ENCODE data around the gene SMAD2. TPM values are rescaled to one million over a fixed set of nuclear protein-coding genes. Genes with fewer than 3 reads are reported as not detected.

SMAD2 gene
- total and polyA plus RNA-seq, 9 of the 15 experiments (the other 6 are each of a cell fraction or from before 2014, with no cell fraction given), result 9.2 to 49.6 (median 33.7) TPM

- Histone ChIP-seq H3K36me3 (ENCODE audit: control insufficient read depth, insufficient read depth, low read length) (peaks cover 17% of the 10 kb centered on the region; the same call in 1 of the 3 replicates), H3K9me1 (ENCODE audit: control insufficient read depth, insufficient read depth, low read length) (no peaks in the 10 kb centered on the region), H3K9me3 (replicated peaks; ENCODE audit: control insufficient read depth, insufficient read depth, low read depth, low read length) (no peaks in the 10 kb centered on the region), H4K20me1 (replicated peaks; ENCODE audit: control insufficient read depth, insufficient read depth, low read length) (no peaks in the 10 kb centered on the region), H3K27ac (ENCODE audit: extremely low read depth, low read depth, low read length) (no peak overlapping the region), H3K4me2 (ENCODE audit: insufficient read depth, low read length) (no peak overlapping the region), H3K4me1 (replicated peaks in 1 of 2; ENCODE audit: control insufficient read depth in 2 of 2, insufficient read depth in 2 of 2, low read length in 2 of 2) (no peaks in the 10 kb centered on the region), H3K79me2 (ENCODE audit: control insufficient read depth, insufficient read depth, low read length) (peaks cover 10% of the 10 kb centered on the region; the same call in 2 of the 3 replicates), H2AFZ (ENCODE audit: low read depth, low read length) (no peak overlapping the region), H3K4me3 (no peak overlapping the region), H3K9ac (ENCODE audit: insufficient read depth in 1 of 2, low read depth in 2 of 2, low read length in 2 of 2) (no peak overlapping the region), H3K27me3 (ENCODE audit: control insufficient read depth in 2 of 2, insufficient read depth in 2 of 2, low read length in 2 of 2) (no peaks in the 10 kb centered on the region)
- no TSS peak for BruUV-seq (replicated peaks)
- 88% methylated on average over 2 of the region's 3 CpGs for WGBS (ENCODE audit: insufficient coverage, low coverage, missing lambda C conversion rate)
- DNase-seq (ENCODE audit: extremely low read depth in 1 of 4, low spot score in 3 of 4), result no peak
- in situ Hi-C loops (cut with MboI) (no loop called here), intact Hi-C loops (cut with micrococcal nuclease) (no loop called here)
- no peak for ATAC-seq
- ChIA-PET CTCF (ENCODE audit: low intra/inter-chr PET ratio) (no interaction called here), POLR2A (no interaction called here)
- TF ChIP-seq HNRNPK (IDR thresholded peaks at IDR 0.05; ENCODE audit: low read depth, low read length, poor library complexity, severe bottlenecking), result no peak
- TF ChIP-seq U2AF1 (optimal IDR thresholded peaks at IDR 0.05; ENCODE audit: low read depth, low read length), result no peak
- TF ChIP-seq PML (IDR thresholded peaks at IDR 0.05; ENCODE audit: low read length), result no peak
- TF ChIP-seq RHOXF2B (CRISPR knock-in tag; conservative IDR thresholded peaks at IDR 0.05), result no peak
- TF ChIP-seq ARID2 (IDR thresholded peaks at IDR 0.05), result no peak
- TF ChIP-seq NUFIP1 (IDR thresholded peaks at IDR 0.05; ENCODE audit: partially characterized antibody), result no peak
- TF ChIP-seq E2F3 (CRISPR knock-in tag; IDR thresholded peaks at IDR 0.05), result no peak
- no peak for TF ChIP-seq MCM5 (IDR thresholded peaks at IDR 0.05; ENCODE audit: low read depth)
- TF ChIP-seq ZNF766 (CRISPR knock-in tag; conservative IDR thresholded peaks at IDR 0.05), result no peak
- no peak for TF ChIP-seq ZEB2 (IDR thresholded peaks at IDR 0.05)
- no peak for TF ChIP-seq POLR3A (IDR thresholded peaks at IDR 0.05; ENCODE audit: borderline replicate concordance, extremely low read depth, insufficient read depth, insufficient read length)
- no peak for TF ChIP-seq GTF2B (IDR thresholded peaks at IDR 0.05; ENCODE audit: extremely low read depth, insufficient read length)
- TF ChIP-seq ZNF584 (CRISPR knock-in tag; IDR thresholded peaks at IDR 0.05; ENCODE audit: low read depth), result no peak
- no peak for TF ChIP-seq KLF6 (CRISPR knock-in tag; IDR thresholded peaks at IDR 0.05; ENCODE audit: borderline replicate concordance)
- FAIRE-seq, result no peak
These were observed 59.2 kb downstream of the SMAD2 start for GRCh38 chr18:47871288-47871687.
